GM19395 (cell line): ENCODE data around the gene PBX3.

Source experiments
- ATAC-seq: cut with Tn5 transposase; IDR thresholded peaks from one replicate; pipeline ENCODE4 v1.9.1; 2021; ENCODE audit warnings: mild to moderate bottlenecking, moderate library complexity; ENCODE audit not compliant: unreplicated experiment

PBX3 gene

DNA sequence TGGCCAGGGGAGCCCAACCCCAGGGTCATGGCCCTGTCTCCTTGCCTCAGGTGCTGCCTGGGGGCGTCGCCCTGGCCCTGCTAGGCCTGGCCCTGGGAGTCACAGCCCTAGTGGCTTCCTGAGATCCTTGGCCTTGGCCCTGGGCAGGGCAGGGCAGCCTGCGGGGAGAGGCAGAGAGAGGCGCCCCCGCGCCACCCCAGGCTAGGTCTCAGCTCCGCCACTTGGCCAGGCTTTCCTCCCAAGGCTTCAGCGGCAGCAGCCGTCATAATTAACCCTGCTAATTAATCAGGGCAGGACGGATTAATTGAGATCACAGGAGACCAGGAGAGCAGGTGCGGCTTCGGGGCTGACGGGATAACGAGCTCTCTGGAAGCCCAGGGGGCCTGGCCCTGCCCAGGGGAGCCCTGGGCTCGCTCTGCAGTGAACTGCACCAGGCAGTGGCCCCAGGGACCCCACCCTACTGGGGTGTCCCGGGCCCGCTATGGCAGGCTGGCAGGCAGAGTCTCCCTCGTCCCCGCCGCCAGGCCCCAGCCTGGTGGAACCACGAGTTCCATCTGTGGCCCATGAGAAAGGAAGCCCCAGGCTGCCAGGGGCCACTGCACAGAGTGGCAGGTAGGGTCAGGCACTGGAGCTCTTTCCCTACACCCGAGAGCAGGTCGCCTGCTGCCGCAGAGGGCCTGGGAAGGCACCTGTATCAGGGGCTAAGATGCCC lies 269.6 kb downstream of the PBX3 start:
- no peak for ATAC-seq
